Liver (tissue), 9 donors: ENCODE measurements around the gene DUSP10. TPM values are rescaled to one million over a fixed set of nuclear protein-coding genes. Genes with fewer than 3 reads are reported as not detected.

Experiments used
- DNase-seq: peaks from one replicate; pipeline ENCODE4 v3.0.0-alpha.2; 2017; ENCODE audit warnings: low spot score
- H3K27ac ChIP-seq, 2 donors: one replicate each; pipeline ENCODE4 v1.7.0; 2013; ENCODE audit warnings: inconsistent platforms in 2 of 2, low read length in 2 of 2, control low read depth in 1 of 2, low read depth in 1 of 2, mild to moderate bottlenecking in 1 of 2
- H3K27me3 ChIP-seq, 4 donors: one replicate each; pipeline versions ENCODE4 v1.6.1 to v1.7.0; 2013; ENCODE audit warnings: low read length in 3 of 4, inconsistent platforms in 1 of 4, mild to moderate bottlenecking in 1 of 4, moderate library complexity in 1 of 4; ENCODE audit not compliant: control insufficient read depth in 4 of 4, insufficient read depth in 4 of 4
- H3K36me3 ChIP-seq, 4 donors: one replicate each; pipeline versions ENCODE4 v1.6.1 to v1.7.0; 2013; ENCODE audit warnings: low read length in 3 of 4, mild to moderate bottlenecking in 3 of 4, low read depth in 1 of 4, moderate library complexity in 1 of 4; ENCODE audit not compliant: control insufficient read depth in 4 of 4, insufficient read depth in 3 of 4
- H3K4me1 ChIP-seq, 4 donors: one replicate each; pipeline versions ENCODE4 v1.6.1 to v1.7.0; 2013; ENCODE audit warnings: low read length in 3 of 4, mild to moderate bottlenecking in 3 of 4, moderate library complexity in 1 of 4; ENCODE audit not compliant: control insufficient read depth in 4 of 4, insufficient read depth in 4 of 4
- H3K4me3 ChIP-seq, 3 donors: one replicate each; pipeline versions ENCODE4 v1.6.1 to v1.7.0; 2013; ENCODE audit warnings: low read length in 3 of 3, control low read depth in 1 of 3, low read depth in 1 of 3, mild to moderate bottlenecking in 1 of 3
- H3K9ac ChIP-seq, 2 donors: one replicate each; pipeline ENCODE4 v1.7.0; 2013; ENCODE audit warnings: low read length in 2 of 2, mild to moderate bottlenecking in 2 of 2, moderate library complexity in 2 of 2, control low read depth in 1 of 2, low read depth in 1 of 2
- H3K9me3 ChIP-seq, 4 donors: one replicate each; pipeline versions ENCODE4 v1.6.1 to v1.7.0; 2013; ENCODE audit warnings: low read length in 3 of 4; ENCODE audit not compliant: control insufficient read depth in 4 of 4
- ATF3 ChIP-seq: IDR thresholded peaks from 2 replicates; pipeline ENCODE4 v1.6.1; 2016; ENCODE audit warnings: antibody characterized with exemption
- CTCF ChIP-seq: fragments of 150-350 bp; IDR thresholded peaks from 2 replicates; pipeline ENCODE4 v1.5.1; 2017; ENCODE audit warnings: improper control_type of control experiment, low read depth, low read length; ENCODE audit not compliant: missing input control
- EGR1 ChIP-seq, 2 donors: IDR thresholded peaks; 2 replicates each; pipeline ENCODE4 v1.6.1; 2016 to 2018; ENCODE audit warnings: antibody characterized with exemption in 2 of 2, low read depth in 2 of 2
- FOXA1 ChIP-seq: IDR thresholded peaks from 2 replicates; pipeline ENCODE4 v1.6.1; 2016; ENCODE audit warnings: antibody characterized with exemption
- FOXA2 ChIP-seq: IDR thresholded peaks from 2 replicates; pipeline ENCODE4 v1.6.1; 2016; ENCODE audit warnings: antibody characterized with exemption
- GABPA ChIP-seq, 2 donors: IDR thresholded peaks in 1 of 2; conservative IDR thresholded peaks in 1 of 2; 2 replicates each; pipeline ENCODE4 v1.6.1; 2016; ENCODE audit warnings: antibody characterized with exemption in 2 of 2, mild to moderate bottlenecking in 1 of 2, moderate library complexity in 1 of 2
- HNF4A ChIP-seq, 2 donors: conservative IDR thresholded peaks; 2 replicates each; pipeline ENCODE4 v1.6.1; 2016; ENCODE audit warnings: antibody characterized with exemption in 2 of 2, mild to moderate bottlenecking in 2 of 2
- HNF4G ChIP-seq: IDR thresholded peaks from 2 replicates; pipeline ENCODE4 v1.6.1; 2016; ENCODE audit warnings: antibody characterized with exemption
- JUND ChIP-seq, 2 donors: IDR thresholded peaks; 2 replicates each; pipeline ENCODE4 v1.6.1; 2016; ENCODE audit warnings: antibody characterized with exemption in 2 of 2
- NR2F2 ChIP-seq: IDR thresholded peaks from 2 replicates; pipeline ENCODE4 v1.6.1; 2016; ENCODE audit warnings: antibody characterized with exemption
- RAD21 ChIP-seq, 2 donors: IDR thresholded peaks; 2 replicates each; pipeline ENCODE4 v1.6.1; 2016; ENCODE audit warnings: antibody characterized with exemption in 2 of 2, mild to moderate bottlenecking in 2 of 2
- REST ChIP-seq: IDR thresholded peaks from 2 replicates; pipeline ENCODE4 v1.6.1; 2016; ENCODE audit warnings: antibody characterized with exemption, mild to moderate bottlenecking
- RXRA ChIP-seq, 2 donors: IDR thresholded peaks; 2 replicates each; pipeline ENCODE4 v1.6.1; 2017 to 2018; ENCODE audit warnings: antibody characterized with exemption in 2 of 2, mild to moderate bottlenecking in 1 of 2
- SP1 ChIP-seq: IDR thresholded peaks from 2 replicates; pipeline ENCODE4 v1.6.1; 2018; ENCODE audit warnings: antibody characterized with exemption, mild to moderate bottlenecking
- TAF1 ChIP-seq: conservative IDR thresholded peaks from 2 replicates; pipeline ENCODE4 v1.6.1; 2016; ENCODE audit warnings: antibody characterized with exemption, mild to moderate bottlenecking
- YY1 ChIP-seq: IDR thresholded peaks from 2 replicates; pipeline ENCODE4 v1.6.1; 2016; ENCODE audit warnings: antibody characterized with exemption, mild to moderate bottlenecking
- ZBTB33 ChIP-seq: IDR thresholded peaks from 2 replicates; pipeline ENCODE4 v1.6.1; 2016; ENCODE audit warnings: antibody characterized with exemption
- WGBS: extraction: QIAGEN DNeasy Blood & Tissue Kit; methylation state at CpG from one replicate; pipeline ENCODE4 v1.1.7; 2013; 5-methylcytosine and 5-hydroxymethylcytosine counted together
- polyA plus RNA-seq, 2 donors: library from polyadenylated mRNA; stranded (reverse) in 1 of 2; unstranded in 1 of 2; fragments of 200-250 nt in 1 of 2; fragments of >200 nt in 1 of 2; fragmentation: Nextera tagmentation in 1 of 2; extraction: Ambion mirVana in 1 of 2; gene quantifications; one replicate each; pipeline versions ENCODE4 v1.2.1 to v1.2.3, GENCODE V29; 2013 to 2015
- total RNA-seq, 2 donors: library from RNA; depleted of rRNA; stranded (reverse); fragments of >200 nt; gene quantifications; one replicate each; pipeline ENCODE4 v1.2.3, GENCODE V29; 2014
- donor health status: healthy.
- donor health status: healthy.
- donor health status: healthy.
- donor health status: healthy.
- donor health status: healthy.

Gene DUSP10
- total and polyA plus RNA-seq, 4 donors, result 6.7 to 15.4 (median 10.7) TPM

- Histone ChIP-seq H3K27ac (peak overlapping the region; percentile 90), H3K4me1 (peaks cover 21 to 78% (median 54%) of the 10 kb centered on the region in 4 donors), H3K27me3 (no peaks in the 10 kb centered on the region), H3K4me3 (no peak overlapping the region), H3K36me3 (no peaks in the 10 kb centered on the region), H3K9ac (peak overlapping the region in 1 of 2 donors; percentile 82), H3K9me3 (no peaks in the 10 kb centered on the region)
- DNase-seq, result no peak
- TF ChIP-seq CTCF (no peak), HNF4G (no peak), ZBTB33 (no peak), RAD21 (IDR thresholded peaks at IDR 0.05) (no peak), GABPA (IDR thresholded peaks at IDR 0.05 in 1 of 2, conservative IDR thresholded peaks at IDR 0.05 in 1 of 2) (no peak), YY1 (no peak), RXRA (IDR thresholded peaks at IDR 0.05) (no peak), REST (no peak), JUND (IDR thresholded peaks at IDR 0.05) (no peak), FOXA1 (no peak), ATF3 (no peak), HNF4A (conservative IDR thresholded peaks at IDR 0.05) (no peak), TAF1 (no peak), SP1 (no peak), NR2F2 (no peak), EGR1 (IDR thresholded peaks at IDR 0.05; ENCODE audit: low read depth in 2 of 2) (no peak)
- WGBS, result 80% methylated on average over 1 of the region's 1 CpG
These were observed 29.6 kb downstream of the DUSP10 start for GRCh38 chr1:221712198-221712684.

GRCh38 chr1:221711656-221712055 lies 30.2 kb downstream of the DUSP10 start:
- H3K4me3 ChIP-seq, result no peak overlapping the region
- peak overlapping the region; percentile 65 to 82 for H3K9ac ChIP-seq
- no peaks in the 10 kb centered on the region for H3K9me3 ChIP-seq
- peaks cover 21 to 75% (median 48%) of the 10 kb centered on the region in 4 donors for H3K4me1 ChIP-seq
- WGBS, result 81% methylated on average over 1 of the region's 1 CpG
- TF ChIP-seq HNF4G (no peak), HNF4A (conservative IDR thresholded peaks at IDR 0.05) (no peak), REST (no peak), RAD21 (IDR thresholded peaks at IDR 0.05) (no peak), FOXA2 (no peak), TAF1 (no peak), RXRA (IDR thresholded peaks at IDR 0.05) (no peak), FOXA1 (no peak), JUND (IDR thresholded peaks at IDR 0.05) (no peak), ZBTB33 (no peak), YY1 (no peak)
- peaks cover 0 to 2% (median 0%) of the 10 kb centered on the region in 4 donors for H3K36me3 ChIP-seq
- no peak for DNase-seq
- no peaks in the 10 kb centered on the region for H3K27me3 ChIP-seq
- H3K27ac ChIP-seq, result peak overlapping the region; percentile 90
